OCI-LY7 (cell line): ENCODE data around the gene ROBO1.

Experiments
- EZH2phosphoT487 ChIP-seq: fragments of 200-600 bp; sonication (generic); IDR thresholded peaks from 2 replicates; pipeline ENCODE4 v1.6.1; 2018; ENCODE audit warnings: low read depth, borderline replicate concordance, mild to moderate bottlenecking, mixed run types, antibody characterized with exemption, low read length, moderate library complexity, mixed read lengths
- TF ChIP-seq, protein P1 (sequence below): fragments of 200-600 bp; sonication (generic); conservative IDR thresholded peaks from 2 replicates; pipeline ENCODE4 v1.5.1; 2014; ENCODE audit warnings: mild to moderate bottlenecking, antibody characterized with exemption, low read length, moderate library complexity, mixed read lengths

GRCh38 chr3:79067734-79068133 is 700.1 kb downstream of the ROBO1 start:
- TF ChIP-seq, protein P1, sequence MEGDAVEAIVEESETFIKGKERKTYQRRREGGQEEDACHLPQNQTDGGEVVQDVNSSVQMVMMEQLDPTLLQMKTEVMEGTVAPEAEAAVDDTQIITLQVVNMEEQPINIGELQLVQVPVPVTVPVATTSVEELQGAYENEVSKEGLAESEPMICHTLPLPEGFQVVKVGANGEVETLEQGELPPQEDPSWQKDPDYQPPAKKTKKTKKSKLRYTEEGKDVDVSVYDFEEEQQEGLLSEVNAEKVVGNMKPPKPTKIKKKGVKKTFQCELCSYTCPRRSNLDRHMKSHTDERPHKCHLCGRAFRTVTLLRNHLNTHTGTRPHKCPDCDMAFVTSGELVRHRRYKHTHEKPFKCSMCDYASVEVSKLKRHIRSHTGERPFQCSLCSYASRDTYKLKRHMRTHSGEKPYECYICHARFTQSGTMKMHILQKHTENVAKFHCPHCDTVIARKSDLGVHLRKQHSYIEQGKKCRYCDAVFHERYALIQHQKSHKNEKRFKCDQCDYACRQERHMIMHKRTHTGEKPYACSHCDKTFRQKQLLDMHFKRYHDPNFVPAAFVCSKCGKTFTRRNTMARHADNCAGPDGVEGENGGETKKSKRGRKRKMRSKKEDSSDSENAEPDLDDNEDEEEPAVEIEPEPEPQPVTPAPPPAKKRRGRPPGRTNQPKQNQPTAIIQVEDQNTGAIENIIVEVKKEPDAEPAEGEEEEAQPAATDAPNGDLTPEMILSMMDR, result no peak
- TF ChIP-seq EZH2phosphoT487, result no peak
